ENCODE results near the gene WSCD2. TPM values are rescaled to one million over a fixed set of nuclear protein-coding genes. Genes with fewer than 3 reads are reported as not detected.

Gene WSCD2
- total and polyA plus RNA-seq, 2 donors (not counting 3 experiments of a cell fraction or from before 2014, with no cell fraction given): not detected

- Histone ChIP-seq H3K27ac (ENCODE audit: insufficient read depth, low read depth, low read length) (no peak overlapping the region), H3K4me2 (ENCODE audit: insufficient read depth, low read length) (no peak overlapping the region), H3K4me1 (ENCODE audit: control insufficient read depth, extremely low read depth, insufficient read depth, low read length) (no peaks in the 10 kb centered on the region), H2AFZ (ENCODE audit: low read depth, low read length) (no peak overlapping the region), H4K20me1 (replicated peaks; ENCODE audit: control insufficient read depth, extremely low read depth, insufficient read depth, low read length) (no peaks in the 10 kb centered on the region), H3K36me3 (ENCODE audit: control insufficient read depth in 2 of 2, extremely low read depth in 1 of 2, insufficient read depth in 2 of 2, low read length in 2 of 2) (no peaks in the 10 kb centered on the region), H3K79me2 (ENCODE audit: control insufficient read depth, insufficient read depth, low read length) (no peaks in the 10 kb centered on the region), H3K4me3 (replicated peaks in 1 of 3; ENCODE audit: insufficient read depth in 1 of 3, low read depth in 1 of 3, low read length in 3 of 3) (no peak overlapping the region), H3K9me1 (replicated peaks; ENCODE audit: control insufficient read depth, extremely low read depth, insufficient read depth, low read length) (no peaks in the 10 kb centered on the region), H3K27me3 (ENCODE audit: control insufficient read depth in 2 of 2, insufficient read depth in 2 of 2, low read length in 2 of 2) (no peaks in the 10 kb centered on the region), H3K9ac (replicated peaks; ENCODE audit: extremely low read depth, insufficient read depth, low read length) (no peak overlapping the region), H3K9me3 (replicated peaks; ENCODE audit: control insufficient read depth, insufficient read depth, low read length) (no peaks in the 10 kb centered on the region)
- POLR2A ChIA-PET: no interaction called here
- CTCF ChIA-PET: no interaction called here
- FAIRE-seq (no peak), DNase-seq (ENCODE audit: low read depth, low spot score) (no peak)
- dilution Hi-C loops (cut with MboI; ENCODE audit: extremely low pct_ligation_motif_present, low sequenced_read_pairs): no loop called here
- BruUV-seq (replicated peaks): no TSS peak
- no peak for TF ChIP-seq CTCF (IDR thresholded peaks at IDR 0.05; ENCODE audit: extremely low read depth in 1 of 2, insufficient read depth in 1 of 2, low read depth in 1 of 2, low read length in 2 of 2)
- TF ChIP-seq POLR2AphosphoS5 (IDR thresholded peaks at IDR 0.05; ENCODE audit: insufficient read depth, low read depth, low read length): no peak
- no peak for TF ChIP-seq JUN (IDR thresholded peaks at IDR 0.05; ENCODE audit: borderline replicate concordance, insufficient read depth, insufficient read length, low read depth)
- TF ChIP-seq FOS (IDR thresholded peaks at IDR 0.05; ENCODE audit: borderline replicate concordance, insufficient read depth, low read length): no peak
- TF ChIP-seq EZH2 (IDR thresholded peaks at IDR 0.05; ENCODE audit: borderline replicate concordance, low read depth, low read length, severe bottlenecking): no peak
- TF ChIP-seq GATA2 (IDR thresholded peaks at IDR 0.05; ENCODE audit: insufficient read depth, insufficient read length, low read depth, low read length): no peak
- TF ChIP-seq MYC (IDR thresholded peaks at IDR 0.05; ENCODE audit: low read depth, low read length): no peak
- TF ChIP-seq MAX (IDR thresholded peaks at IDR 0.05; ENCODE audit: insufficient read depth, insufficient read length): no peak
- no peak for TF ChIP-seq POLR2A (IDR thresholded peaks at IDR 0.05; ENCODE audit: low read depth, low read length)
- intact Hi-C loops (cut with micrococcal nuclease): no loop called here
Measured at GRCh38 chr12:108107293-108107692, 21.8 kb upstream of the WSCD2 start.
